Measurements from ENCODE around the gene CT45A8.
"Not testable (repeated sequence)": the region's sequence is repeated elsewhere in the genome, so short reads cannot be mapped to it uniquely, and the experiment has no call there.

Gene CT45A8

DNA sequence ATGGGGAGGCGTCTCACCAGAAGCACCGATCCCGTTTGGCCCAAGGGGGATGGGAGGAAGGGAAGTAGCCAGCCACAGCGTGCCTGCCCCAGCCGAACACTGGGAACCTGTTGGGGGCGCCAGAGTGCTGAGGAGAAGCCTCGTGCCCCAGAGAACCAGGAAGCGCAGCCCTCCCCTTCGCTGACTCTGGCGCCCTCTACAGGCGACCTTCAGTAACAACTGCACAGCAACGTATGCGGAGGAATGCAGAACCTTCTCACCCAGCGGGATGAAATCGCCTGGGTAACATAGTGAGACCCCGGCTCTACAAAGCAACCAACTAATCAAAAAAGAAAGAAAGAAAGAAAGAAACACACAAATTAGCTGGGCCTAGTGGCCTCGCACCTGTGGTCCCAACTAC lies 17.2 kb downstream of the CT45A8 start, which contains the start of gene CT45A7:
Gene CT45A7, minus strand, starts transcription at position 101 of the 400 bp plus-strand sequence. CDS start 3,747 bp downstream, outside the sequence.
- not testable (repeated sequence) for DNase-seq (ENCODE audit: low spot score); H4K91ac ChIP-seq (ENCODE audit: low read depth, low read length, poor library complexity); H2BK15ac ChIP-seq (ENCODE audit: low read length); H3K4me2 ChIP-seq (ENCODE audit: insufficient read depth, low read length, poor library complexity, severe bottlenecking); H2AFZ ChIP-seq (ENCODE audit: low read length); H3K4me3 ChIP-seq (ENCODE audit: low read length in 2 of 2); H3K23ac ChIP-seq (ENCODE audit: low read depth, low read length, poor library complexity); H3K27ac ChIP-seq (replicated peaks; ENCODE audit: low read length); H3K79me1 ChIP-seq (ENCODE audit: low read depth, low read length); H3K36me3 ChIP-seq (replicated peaks in 1 of 2; ENCODE audit: control insufficient read depth in 2 of 2, insufficient read depth in 2 of 2, low read length in 2 of 2); H3K18ac ChIP-seq (ENCODE audit: low read length); H2BK5ac ChIP-seq (ENCODE audit: low read length); H2AK5ac ChIP-seq (ENCODE audit: low read depth, low read length); H2BK12ac ChIP-seq (ENCODE audit: low read length); H3K14ac ChIP-seq (ENCODE audit: low read length); H3K4me1 ChIP-seq (ENCODE audit: control insufficient read depth in 2 of 2, insufficient read depth in 1 of 2, low read depth in 1 of 2, low read length in 2 of 2); H2BK120ac ChIP-seq (ENCODE audit: low read depth, low read length); H4K8ac ChIP-seq (ENCODE audit: low read depth, low read length); H3K9me3 ChIP-seq (replicated peaks in 1 of 2; ENCODE audit: control insufficient read depth in 2 of 2, insufficient read depth in 1 of 2, low read depth in 1 of 2, low read length in 2 of 2); H3K9ac ChIP-seq (ENCODE audit: low read depth, low read length, poor library complexity); H3K27me3 ChIP-seq (ENCODE audit: control insufficient read depth in 3 of 3, insufficient read depth in 3 of 3, low read depth in 1 of 3, low read length in 3 of 3); H3K4ac ChIP-seq (ENCODE audit: low read length)
- no CpG with 5 or more reads among the region's 17 CpGs for WGBS, 2 donors (ENCODE audit: extremely low coverage in 2 of 2, insufficient read length in 2 of 2, insufficient replicate concordance in 1 of 2)

GRCh38 chrX:135819912-135820311 lies 34.4 kb downstream of the CT45A8 start, which contains the start of gene CT45A2:
CT45A2 (minus strand) TSS chrX:135820012; CDS start chrX:135816265, 3,747 bp downstream.
- H2AFZ ChIP-seq (ENCODE audit: low read length); H2AK5ac ChIP-seq (ENCODE audit: low read depth, low read length); H4K91ac ChIP-seq (ENCODE audit: low read depth, low read length, poor library complexity); H3K18ac ChIP-seq (ENCODE audit: low read length); H2BK120ac ChIP-seq (ENCODE audit: low read depth, low read length); H3K36me3 ChIP-seq (replicated peaks in 1 of 2; ENCODE audit: control insufficient read depth in 2 of 2, insufficient read depth in 2 of 2, low read length in 2 of 2); H3K9me3 ChIP-seq (replicated peaks in 1 of 2; ENCODE audit: control insufficient read depth in 2 of 2, insufficient read depth in 1 of 2, low read depth in 1 of 2, low read length in 2 of 2); H4K8ac ChIP-seq (ENCODE audit: low read depth, low read length); H3K4me3 ChIP-seq (ENCODE audit: low read length in 2 of 2); H3K14ac ChIP-seq (ENCODE audit: low read length); H3K27ac ChIP-seq (replicated peaks; ENCODE audit: low read length); H2BK15ac ChIP-seq (ENCODE audit: low read length); H3K79me1 ChIP-seq (ENCODE audit: low read depth, low read length); DNase-seq (ENCODE audit: low spot score); H2BK5ac ChIP-seq (ENCODE audit: low read length); H2BK12ac ChIP-seq (ENCODE audit: low read length); H3K4me2 ChIP-seq (ENCODE audit: insufficient read depth, low read length, poor library complexity, severe bottlenecking); H3K4ac ChIP-seq (ENCODE audit: low read length); H3K23ac ChIP-seq (ENCODE audit: low read depth, low read length, poor library complexity); H3K27me3 ChIP-seq (ENCODE audit: control insufficient read depth in 3 of 3, insufficient read depth in 3 of 3, low read depth in 1 of 3, low read length in 3 of 3); H3K9ac ChIP-seq (ENCODE audit: low read depth, low read length, poor library complexity); H3K4me1 ChIP-seq (ENCODE audit: control insufficient read depth in 2 of 2, insufficient read depth in 1 of 2, low read depth in 1 of 2, low read length in 2 of 2): not testable (repeated sequence)
- no CpG with 5 or more reads among the region's 17 CpGs for WGBS, 2 donors (ENCODE audit: extremely low coverage in 2 of 2, insufficient read length in 2 of 2, insufficient replicate concordance in 1 of 2)

GRCh38 chrX:135802687-135803086 lies 51.7 kb downstream of the CT45A8 start, which contains the start of gene CT45A6:
CT45A6 (minus strand) TSS chrX:135802787; CDS start chrX:135798993, 3,794 bp downstream.
- H3K27me3 ChIP-seq (ENCODE audit: control insufficient read depth in 3 of 3, insufficient read depth in 3 of 3, low read depth in 1 of 3, low read length in 3 of 3); H4K8ac ChIP-seq (ENCODE audit: low read depth, low read length); H3K4me2 ChIP-seq (ENCODE audit: insufficient read depth, low read length, poor library complexity, severe bottlenecking); H3K4me3 ChIP-seq (ENCODE audit: low read length in 2 of 2); H3K18ac ChIP-seq (ENCODE audit: low read length); H3K14ac ChIP-seq (ENCODE audit: low read length); H2BK15ac ChIP-seq (ENCODE audit: low read length); H3K23ac ChIP-seq (ENCODE audit: low read depth, low read length, poor library complexity); H3K79me1 ChIP-seq (ENCODE audit: low read depth, low read length); H3K27ac ChIP-seq (replicated peaks; ENCODE audit: low read length); H2BK120ac ChIP-seq (ENCODE audit: low read depth, low read length); H3K9ac ChIP-seq (ENCODE audit: low read depth, low read length, poor library complexity); H3K4me1 ChIP-seq (ENCODE audit: control insufficient read depth in 2 of 2, insufficient read depth in 1 of 2, low read depth in 1 of 2, low read length in 2 of 2); H3K36me3 ChIP-seq (replicated peaks in 1 of 2; ENCODE audit: control insufficient read depth in 2 of 2, insufficient read depth in 2 of 2, low read length in 2 of 2); H2BK12ac ChIP-seq (ENCODE audit: low read length); H2AFZ ChIP-seq (ENCODE audit: low read length); H3K9me3 ChIP-seq (replicated peaks in 1 of 2; ENCODE audit: control insufficient read depth in 2 of 2, insufficient read depth in 1 of 2, low read depth in 1 of 2, low read length in 2 of 2); H3K4ac ChIP-seq (ENCODE audit: low read length); H4K91ac ChIP-seq (ENCODE audit: low read depth, low read length, poor library complexity); H2BK5ac ChIP-seq (ENCODE audit: low read length); DNase-seq (ENCODE audit: low spot score); H2AK5ac ChIP-seq (ENCODE audit: low read depth, low read length): not testable (repeated sequence)
- WGBS, 2 donors (ENCODE audit: extremely low coverage in 2 of 2, insufficient read length in 2 of 2, insufficient replicate concordance in 1 of 2), result no CpG with 5 or more reads among the region's 16 CpGs
